ENCODE data around the gene LPP.

- TF ChIP-seq HDGF (IDR thresholded peaks at IDR 0.05; ENCODE audit: borderline replicate concordance), result no peak
- TF ChIP-seq ARNT (IDR thresholded peaks at IDR 0.05), result no peak
- TF ChIP-seq FOXM1 (IDR thresholded peaks at IDR 0.05; ENCODE audit: borderline replicate concordance), result no peak
- TF ChIP-seq SUZ12 (IDR thresholded peaks at IDR 0.05), result no peak
These were observed 440.2 kb downstream of the LPP start for GRCh38 chr3:188594139-188594538.
